H9 (cell line): Measurements from ENCODE around the gene B9D1. TPM values are rescaled to one million over a fixed set of nuclear protein-coding genes. Genes with fewer than 3 reads are reported as not detected.

Source experiments
- DNase-seq: peaks from one replicate; pipeline ENCODE4 v3.0.0-alpha.2; 2017
- H2AFZ ChIP-seq: one replicate; pipeline ENCODE4 v1.6.1; 2013; ENCODE audit warnings: mild to moderate bottlenecking, low read length, control low read depth, moderate library complexity
- H2AK5ac ChIP-seq: 2 replicates; pipeline ENCODE4 v1.6.1; 2013; ENCODE audit warnings: low read length, control low read depth, mixed read lengths; ENCODE audit not compliant: insufficient read length
- H2BK120ac ChIP-seq: one replicate; pipeline ENCODE4 v1.6.1; 2013; ENCODE audit warnings: low read depth, mild to moderate bottlenecking, low read length, control low read depth, inconsistent platforms; ENCODE audit not compliant: poor library complexity, severe bottlenecking
- H2BK12ac ChIP-seq: 2 replicates; pipeline ENCODE4 v1.6.1; 2013; ENCODE audit warnings: low read length, control low read depth, mixed read lengths, low read depth; ENCODE audit not compliant: insufficient read length
- H2BK15ac ChIP-seq: 2 replicates; pipeline ENCODE4 v1.6.1; 2013; ENCODE audit warnings: low read depth, low read length, control low read depth
- H2BK20ac ChIP-seq: one replicate; pipeline ENCODE4 v1.6.1; 2013; ENCODE audit warnings: low read depth, mild to moderate bottlenecking, low read length, control low read depth, inconsistent platforms; ENCODE audit not compliant: poor library complexity, severe bottlenecking
- H2BK5ac ChIP-seq: 2 replicates; pipeline ENCODE4 v1.6.1; 2013; ENCODE audit warnings: low read length, control low read depth, mixed read lengths; ENCODE audit not compliant: insufficient read length
- H3K14ac ChIP-seq: 2 replicates; pipeline ENCODE4 v1.6.1; 2013; ENCODE audit warnings: low read length, control low read depth; ENCODE audit not compliant: insufficient read depth
- H3K18ac ChIP-seq: 2 replicates; pipeline ENCODE4 v1.6.1; 2013; ENCODE audit warnings: low read depth, mild to moderate bottlenecking, mixed read lengths, low read length, control low read depth; ENCODE audit not compliant: insufficient read length
- H3K23ac ChIP-seq: 2 replicates; pipeline ENCODE4 v1.6.1; 2013; ENCODE audit warnings: low read length, control low read depth, mixed read lengths, low read depth; ENCODE audit not compliant: insufficient read length
- H3K23me2 ChIP-seq: 2 replicates; pipeline ENCODE4 v1.6.1; 2013; ENCODE audit warnings: low read depth, mild to moderate bottlenecking, mixed read lengths, low read length, control low read depth; ENCODE audit not compliant: insufficient read length, poor library complexity, severe bottlenecking
- H3K27ac ChIP-seq: 2 replicates; pipeline ENCODE4 v1.5.1; 2013; ENCODE audit warnings: low read length, control low read depth, mixed read lengths, low read depth; ENCODE audit not compliant: insufficient read length
- H3K27me3 ChIP-seq: 2 replicates; pipeline ENCODE4 v1.6.1; 2013; ENCODE audit warnings: low read length, control low read depth, inconsistent platforms; ENCODE audit not compliant: insufficient read depth
- H3K4ac ChIP-seq: 2 replicates; pipeline ENCODE4 v1.6.1; 2013; ENCODE audit warnings: low read depth, mild to moderate bottlenecking, control low read depth, inconsistent platforms, low read length, moderate library complexity
- H3K4me1 ChIP-seq: 2 replicates; pipeline ENCODE4 v1.6.1; 2013; ENCODE audit warnings: low read length, control low read depth, inconsistent platforms; ENCODE audit not compliant: insufficient read depth
- H3K4me2 ChIP-seq: 2 replicates; pipeline ENCODE4 v1.6.1; 2013; ENCODE audit warnings: low read length, control low read depth, mixed read lengths; ENCODE audit not compliant: insufficient read length, insufficient read depth
- H3K56ac ChIP-seq: 2 replicates; pipeline ENCODE4 v1.6.1; 2013; ENCODE audit warnings: low read depth, mild to moderate bottlenecking, mixed read lengths, low read length, control low read depth; ENCODE audit not compliant: insufficient read length
- H3K79me1 ChIP-seq: 2 replicates; pipeline ENCODE4 v1.6.1; 2013; ENCODE audit warnings: low read depth, mild to moderate bottlenecking, moderate library complexity, low read length, control low read depth, inconsistent platforms; ENCODE audit not compliant: insufficient read depth, poor library complexity, severe bottlenecking
- H3K79me2 ChIP-seq: 2 replicates; pipeline ENCODE4 v1.6.1; 2013; ENCODE audit warnings: low read length, control low read depth, inconsistent platforms; ENCODE audit not compliant: insufficient read depth
- H3K9ac ChIP-seq: 2 replicates; pipeline ENCODE4 v1.6.1; 2013; ENCODE audit warnings: low read length, control low read depth, mixed read lengths; ENCODE audit not compliant: insufficient read length; ENCODE audit errors: extremely low read depth
- H3K9me3 ChIP-seq: one replicate; pipeline ENCODE4 v1.6.1; 2013; ENCODE audit warnings: low read depth, low read length, inconsistent platforms; ENCODE audit not compliant: control insufficient read depth
- H3T11ph ChIP-seq: one replicate; pipeline ENCODE4 v1.6.1; 2013; ENCODE audit warnings: mild to moderate bottlenecking, low read length, control low read depth, inconsistent platforms
- H4K20me1 ChIP-seq: one replicate; pipeline ENCODE4 v1.6.1; 2013; ENCODE audit not compliant: control insufficient read depth, insufficient read length, insufficient read depth
- H4K5ac ChIP-seq: 2 replicates; pipeline ENCODE4 v1.6.1; 2013; ENCODE audit warnings: low read depth, mild to moderate bottlenecking, mixed read lengths, low read length, control low read depth; ENCODE audit not compliant: insufficient read length
- H4K8ac ChIP-seq: replicated peaks from 2 replicates; pipeline ENCODE4 v1.6.1; 2013; ENCODE audit warnings: low read length, control low read depth, mixed read lengths, low read depth; ENCODE audit not compliant: insufficient read length
- H4K91ac ChIP-seq: 2 replicates; pipeline ENCODE4 v1.6.1; 2013; ENCODE audit warnings: low read depth, mild to moderate bottlenecking, moderate library complexity, mixed read lengths, low read length, control low read depth; ENCODE audit not compliant: insufficient read length
- H3K27ac Mint-ChIP-seq, 3 experiments: 2 replicates in 2 of 3; 3 replicates in 1 of 3; pipeline ENCODE4 v1.8.0; 2020 to 2021; ENCODE audit warnings: mixed read lengths in 3 of 3, mild to moderate bottlenecking in 1 of 3, moderate library complexity in 1 of 3
- H3K27me3 Mint-ChIP-seq: 2 replicates; pipeline ENCODE4 v1.8.0; 2021; ENCODE audit warnings: low read depth, mild to moderate bottlenecking, moderate library complexity, mixed read lengths
- H3K36me3 Mint-ChIP-seq, 3 experiments: 2 replicates in 2 of 3; 3 replicates in 1 of 3; pipeline ENCODE4 v1.8.0; 2020 to 2021; ENCODE audit warnings: low read depth in 3 of 3, mixed read lengths in 3 of 3; ENCODE audit not compliant: insufficient read depth in 1 of 3
- H3K4me1 Mint-ChIP-seq, 2 experiments: 2 replicates each; pipeline ENCODE4 v1.8.0; 2020; ENCODE audit warnings: mixed read lengths in 2 of 2
- H3K4me3 Mint-ChIP-seq, 2 experiments: 2 replicates in 1 of 2; 3 replicates in 1 of 2; pipeline ENCODE4 v1.8.0; 2020 to 2021; ENCODE audit warnings: mild to moderate bottlenecking in 2 of 2, mixed read lengths in 2 of 2, moderate library complexity in 1 of 2
- H3K9me3 Mint-ChIP-seq, 2 experiments: 2 replicates in 1 of 2; 3 replicates in 1 of 2; pipeline ENCODE4 v1.8.0; 2020; ENCODE audit warnings: mild to moderate bottlenecking in 2 of 2, mixed read lengths in 2 of 2, moderate library complexity in 1 of 2
- CTCF ChIP-seq: fragments of 200-600 bp; sonication (generic); conservative IDR thresholded peaks from 3 replicates; pipeline ENCODE4 v1.8.0; 2021; ENCODE audit warnings: antibody characterized with exemption, mild to moderate bottlenecking
- WGBS: extraction: QIAGEN DNeasy Blood & Tissue Kit; methylation state at CpG from one replicate; pipeline ENCODE4 v1.1.7; 2013; ENCODE audit warnings: missing lambda C conversion rate, low lambda C conversion rate, mixed read lengths; ENCODE audit not compliant: insufficient read length; ENCODE audit errors: extremely low coverage; 5-methylcytosine and 5-hydroxymethylcytosine counted together
- total RNA-seq: library from RNA; stranded (reverse); gene quantifications from 2 replicates; pipeline ENCODE4 v1.2.1, GENCODE V29; 2021

B9D1 gene
- total RNA-seq, 1 experiment from 2014 or later: 30.4 TPM

- Histone ChIP-seq H3K23ac (no peak overlapping the region), H4K8ac (no peak overlapping the region), H3T11ph (no peak overlapping the region), H3K27me3 (no peaks in the 10 kb centered on the region), H3K4me1 (no peaks in the 10 kb centered on the region), H4K20me1 (no peaks in the 10 kb centered on the region), H4K5ac (no peak overlapping the region), H4K91ac (no peak overlapping the region), H3K9me3 (no peaks in the 10 kb centered on the region), H2BK12ac (no peak overlapping the region), H3K9ac (no peak overlapping the region), H3K79me2 (no peaks in the 10 kb centered on the region), H3K23me2 (no peaks in the 10 kb centered on the region), H2AK5ac (no peak overlapping the region), H3K4me2 (no peak overlapping the region), H2BK120ac (no peak overlapping the region), H2BK20ac (no peak overlapping the region), H3K56ac (no peak overlapping the region), H2BK15ac (no peak overlapping the region), H2AFZ (no peak overlapping the region), H3K18ac (no peak overlapping the region), H3K79me1 (no peaks in the 10 kb centered on the region), H3K27ac (no peak overlapping the region), H3K14ac (no peak overlapping the region), H2BK5ac (no peak overlapping the region), H3K4ac (no peak overlapping the region)
- Mint-ChIP-seq H3K36me3 (peaks cover 35 to 51% (median 47%) of the 10 kb centered on the region in 3 experiments), H3K27ac (peak overlapping the region in 2 of 3 experiments; percentile 24 to 36; a peak in 3 of 7 replicates), H3K4me1 (peaks cover 17 to 19% of the 10 kb centered on the region in 2 experiments), H3K9me3 (peaks cover 17 to 19% of the 10 kb centered on the region in 2 experiments), H3K27me3 (no peaks in the 10 kb centered on the region), H3K4me3 (no peak overlapping the region; a peak in 1 of 5 replicates)
- no CpG with 5 or more reads among the region's 5 CpGs for WGBS
- no peak for DNase-seq
- TF ChIP-seq CTCF: peak; percentile 15; the same call in 2 of the 3 replicates
These were observed 40.4 kb downstream of the B9D1 start for GRCh38 chr17:19322129-19322505.
